Measurements from ENCODE around the gene RCBTB2.

GRCh38 chr13:48533961-48534600 lies 1.2 kb upstream of the RCBTB2 start:
- no peak for TF ChIP-seq TEAD4 (IDR thresholded peaks at IDR 0.05)
- no peak for TF ChIP-seq YY1 (IDR thresholded peaks at IDR 0.05; ENCODE audit: low read depth)

All from Ishikawa (cell line).